MM.1S (cell line): ENCODE data around the gene TRAPPC12.

Source experiments
- EZH2 ChIP-seq: fragments of 300-600 bp; sonication (generic); optimal IDR thresholded peaks from 2 replicates; pipeline ENCODE3; 2017; ENCODE audit warnings: low read depth, mild to moderate bottlenecking, antibody characterized with exemption, low read length, mixed read lengths
- EZH2phosphoT487 ChIP-seq: fragments of 300-600 bp; sonication (generic); IDR thresholded peaks from 2 replicates; pipeline ENCODE4 v1.6.1; 2018; ENCODE audit warnings: antibody characterized with exemption, low read length
- TF ChIP-seq, protein P1 (sequence below): fragments of 300-600 bp; sonication (generic); IDR thresholded peaks from 2 replicates; pipeline ENCODE4 v1.5.1; 2016; ENCODE audit warnings: antibody characterized with exemption, low read length, mixed read lengths

DNA sequence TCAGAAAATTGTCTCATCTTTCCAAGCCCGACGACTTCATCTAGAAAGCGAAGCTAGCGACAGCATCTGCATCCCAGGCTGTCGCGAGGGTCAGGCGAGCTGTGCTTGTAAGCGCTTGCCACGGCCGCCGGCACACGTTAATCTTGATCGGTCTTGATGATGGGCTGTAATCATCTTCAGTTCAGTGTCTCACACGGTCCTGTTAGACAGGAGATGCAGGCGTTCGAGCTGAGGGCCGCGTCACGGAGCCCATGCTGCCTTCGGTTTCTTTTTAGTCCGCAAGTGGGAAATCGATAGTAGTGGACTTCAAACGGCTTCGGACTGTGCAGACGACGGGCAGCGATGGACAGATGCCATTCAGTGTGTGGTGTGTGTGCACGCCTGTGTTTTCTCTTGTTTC lies 96.3 kb downstream of the TRAPPC12 start:
- TF ChIP-seq, protein P1, sequence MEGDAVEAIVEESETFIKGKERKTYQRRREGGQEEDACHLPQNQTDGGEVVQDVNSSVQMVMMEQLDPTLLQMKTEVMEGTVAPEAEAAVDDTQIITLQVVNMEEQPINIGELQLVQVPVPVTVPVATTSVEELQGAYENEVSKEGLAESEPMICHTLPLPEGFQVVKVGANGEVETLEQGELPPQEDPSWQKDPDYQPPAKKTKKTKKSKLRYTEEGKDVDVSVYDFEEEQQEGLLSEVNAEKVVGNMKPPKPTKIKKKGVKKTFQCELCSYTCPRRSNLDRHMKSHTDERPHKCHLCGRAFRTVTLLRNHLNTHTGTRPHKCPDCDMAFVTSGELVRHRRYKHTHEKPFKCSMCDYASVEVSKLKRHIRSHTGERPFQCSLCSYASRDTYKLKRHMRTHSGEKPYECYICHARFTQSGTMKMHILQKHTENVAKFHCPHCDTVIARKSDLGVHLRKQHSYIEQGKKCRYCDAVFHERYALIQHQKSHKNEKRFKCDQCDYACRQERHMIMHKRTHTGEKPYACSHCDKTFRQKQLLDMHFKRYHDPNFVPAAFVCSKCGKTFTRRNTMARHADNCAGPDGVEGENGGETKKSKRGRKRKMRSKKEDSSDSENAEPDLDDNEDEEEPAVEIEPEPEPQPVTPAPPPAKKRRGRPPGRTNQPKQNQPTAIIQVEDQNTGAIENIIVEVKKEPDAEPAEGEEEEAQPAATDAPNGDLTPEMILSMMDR, result no peak
- no peak for TF ChIP-seq EZH2
- no peak for TF ChIP-seq EZH2phosphoT487
